ENCODE data around the gene ADAMTSL5.

GRCh38 chr19:1512671-1513498, at the start of gene ADAMTSL5:
- TF ChIP-seq POLR2AphosphoS5 (IDR thresholded peaks at IDR 0.05; ENCODE audit: low read depth, low read length) (no peak), POLR2A (IDR thresholded peaks at IDR 0.05; ENCODE audit: low read depth, low read length) (no peak), SPI1 (IDR thresholded peaks at IDR 0.05; ENCODE audit: low read depth, low read length) (no peak), TAF1 (IDR thresholded peaks at IDR 0.05; ENCODE audit: low read depth, low read length) (no peak), POU2F2 (IDR thresholded peaks at IDR 0.05; ENCODE audit: low read depth, low read length) (no peak)
